WTC11 (cell line): ENCODE data around the gene BMP6. TPM values are rescaled to one million over a fixed set of nuclear protein-coding genes. Genes with fewer than 3 reads are reported as not detected.

Experiments
- ATAC-seq: fragments of 200-7000 bp; cut with Tn5 transposase; 2 replicates; pipeline ENCODE4 v1.10.0; 2021; ENCODE audit warnings: mild to moderate bottlenecking, moderate library complexity
- CTCF ChIA-PET: fragments of 300-600 bp; sonication (Branson Sonifier 250); formaldehyde crosslinking; loops from one replicate; lab custom pipeline; 2021; ENCODE audit warnings: antibody characterized with exemption; lab: Charles Lee
- POLR2A ChIA-PET: fragments of 350-600 bp; sonication (Branson Sonifier 250); formaldehyde crosslinking; loops from one replicate; lab custom pipeline; 2021; ENCODE audit warnings: antibody characterized with exemption; lab: Charles Lee
- DNase-seq: peaks from one replicate; pipeline ENCODE4 v3.0.0; 2021; ENCODE audit warnings: low spot score
- H3K27ac Mint-ChIP-seq: 2 replicates; pipeline ENCODE4 v1.8.0; 2021; ENCODE audit warnings: mixed read lengths
- H3K27me3 Mint-ChIP-seq: 2 replicates; pipeline ENCODE4 v1.8.0; 2021; ENCODE audit warnings: low read depth, mild to moderate bottlenecking, moderate library complexity, mixed read lengths
- H3K36me3 Mint-ChIP-seq: 2 replicates; pipeline ENCODE4 v1.8.0; 2021; ENCODE audit warnings: mixed read lengths
- H3K4me1 Mint-ChIP-seq: 2 replicates; pipeline ENCODE4 v1.8.0; 2022; ENCODE audit warnings: mixed read lengths
- H3K4me3 Mint-ChIP-seq: 2 replicates; pipeline ENCODE4 v1.8.0; 2021; ENCODE audit warnings: mild to moderate bottlenecking, moderate library complexity, mixed read lengths
- H3K9me3 Mint-ChIP-seq: 2 replicates; pipeline ENCODE4 v1.8.0; 2021; ENCODE audit warnings: mixed read lengths
- ESRRA ChIP-seq: sonication (generic); formaldehyde crosslinking; IDR thresholded peaks from 2 replicates; pipeline ENCODE4 v1.8.1; 2022; ENCODE audit warnings: mild to moderate bottlenecking, missing genetic modification reagents, borderline replicate concordance
- FOXP1 ChIP-seq: sonication (generic); formaldehyde crosslinking; IDR thresholded peaks from 2 replicates; pipeline ENCODE4 v1.8.0; 2022; ENCODE audit warnings: missing genetic modification reagents, mild to moderate bottlenecking, moderate library complexity, borderline replicate concordance
- GABPB1 ChIP-seq: sonication (generic); formaldehyde crosslinking; IDR thresholded peaks from 2 replicates; pipeline ENCODE4 v1.8.1; 2023; ENCODE audit warnings: mild to moderate bottlenecking, missing genetic modification reagents
- SP1 ChIP-seq: sonication (generic); formaldehyde crosslinking; conservative IDR thresholded peaks from 2 replicates; pipeline ENCODE4 v1.8.1; 2022; ENCODE audit warnings: missing genetic modification reagents
- ZBTB21 ChIP-seq: sonication (generic); formaldehyde crosslinking; IDR thresholded peaks from 2 replicates; pipeline ENCODE4 v1.8.1; 2023; ENCODE audit warnings: mild to moderate bottlenecking, missing genetic modification reagents, borderline replicate concordance
- ZNF121 ChIP-seq: sonication (generic); formaldehyde crosslinking; IDR thresholded peaks from 2 replicates; pipeline ENCODE4 v1.8.0; 2023; ENCODE audit warnings: missing genetic modification reagents
- ZNF138 ChIP-seq: sonication (generic); formaldehyde crosslinking; conservative IDR thresholded peaks from 2 replicates; pipeline ENCODE4 v1.8.1; 2022; ENCODE audit warnings: mild to moderate bottlenecking, moderate library complexity, missing genetic modification reagents
- ZNF232 ChIP-seq: sonication (generic); formaldehyde crosslinking; IDR thresholded peaks from 2 replicates; pipeline ENCODE4 v1.8.0; 2022; ENCODE audit warnings: mild to moderate bottlenecking, missing genetic modification reagents
- ZNF671 ChIP-seq: fragments of 250-450 bp; sonication (Bioruptor Pico); IDR thresholded peaks from 2 replicates; pipeline ENCODE4 v1.8.0; 2021; ENCODE audit warnings: mild to moderate bottlenecking
- total RNA-seq: library from RNA; stranded (reverse); gene quantifications from 3 replicates; pipeline ENCODE4 v1.2.3, GENCODE V29; 2021
- TF ChIP-seq, protein P1 (sequence below): sonication (generic); formaldehyde crosslinking; IDR thresholded peaks from 2 replicates; pipeline ENCODE4 v1.8.0; 2022; ENCODE audit warnings: mild to moderate bottlenecking, missing genetic modification reagents
- TF ChIP-seq, protein P2 (sequence below): sonication (generic); formaldehyde crosslinking; IDR thresholded peaks from 2 replicates; pipeline ENCODE4 v1.8.0; 2022; ENCODE audit warnings: mild to moderate bottlenecking, missing genetic modification reagents
- TF ChIP-seq, protein P3 (sequence below): fragments of 250-450 bp; sonication (Bioruptor Pico); IDR thresholded peaks from 2 replicates; pipeline ENCODE4 v2.1.2; 2022; ENCODE audit warnings: mild to moderate bottlenecking, moderate library complexity
- TF ChIP-seq, protein P4 (sequence below): fragments of 250-450 bp; sonication (Bioruptor Pico); IDR thresholded peaks from 2 replicates; pipeline ENCODE4 v1.9.0; 2021; ENCODE audit warnings: mild to moderate bottlenecking, borderline replicate concordance
- TF ChIP-seq, protein P5 (sequence below): fragments of 250-450 bp; sonication (Bioruptor Pico); IDR thresholded peaks from 2 replicates; pipeline ENCODE4 v1.9.0; 2021; ENCODE audit warnings: mild to moderate bottlenecking
- TF ChIP-seq, protein P6 (sequence below): sonication (generic); formaldehyde crosslinking; IDR thresholded peaks from 2 replicates; pipeline ENCODE4 v1.8.1; 2023; ENCODE audit warnings: mild to moderate bottlenecking, missing genetic modification reagents

BMP6 gene
- total RNA-seq, 1 experiment from 2014 or later: 1.0 TPM

DNA sequence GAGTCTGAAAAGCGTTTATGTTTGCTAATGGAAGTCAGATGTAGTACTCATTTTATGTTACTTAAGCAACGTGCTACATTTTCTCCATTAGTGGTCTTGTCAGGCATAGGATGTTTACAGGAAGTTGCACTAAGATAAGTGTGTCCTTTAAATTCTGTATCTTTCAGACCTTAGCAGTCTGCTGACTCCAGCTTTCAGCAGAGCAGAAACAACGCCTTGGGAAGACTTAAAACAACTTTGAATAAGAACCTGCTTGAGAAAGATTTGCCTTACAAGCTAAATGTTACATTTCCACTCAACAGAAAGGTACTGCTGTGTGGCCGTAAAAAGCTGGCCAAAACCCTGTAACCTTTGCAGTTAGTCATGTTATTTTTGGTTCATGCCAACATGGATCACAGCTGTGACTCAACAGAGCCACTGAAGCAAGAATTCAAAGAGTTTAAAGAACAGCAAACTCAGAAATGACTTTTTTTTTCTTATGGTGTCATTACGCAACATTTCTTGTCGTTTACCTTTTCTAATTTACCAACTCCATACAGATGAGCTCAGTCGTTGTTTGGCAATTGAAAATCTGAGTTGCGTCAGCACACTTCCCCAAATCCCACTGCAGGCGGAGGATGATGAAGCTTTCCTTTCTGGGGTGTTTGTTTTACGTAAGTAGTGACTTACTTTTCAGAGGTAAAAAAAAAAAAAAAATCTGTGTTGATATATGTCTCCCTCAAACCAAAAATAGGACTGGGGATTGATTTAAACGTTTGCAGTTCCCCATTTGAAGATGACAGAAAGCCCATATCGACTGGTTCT, 27.9 kb upstream of the BMP6 start:
- Mint-ChIP-seq H3K27ac (no peak overlapping the region), H3K4me3 (no peak overlapping the region), H3K36me3 (no peaks in the 10 kb centered on the region), H3K27me3 (no peaks in the 10 kb centered on the region), H3K9me3 (no peaks in the 10 kb centered on the region), H3K4me1 (peaks cover 14% of the 10 kb centered on the region)
- DNase-seq (no peak), ATAC-seq (no peak)
- ChIA-PET CTCF (interaction anchor here (0.6 to 3.2 kb wide), 2 partner anchors 25 to 193 kb away, joined by 4 to 17 read pairs; no protein-coding TSS in a partner anchor), POLR2A (interaction anchor here (0.7 kb wide), 2 partner anchors 59 to 453 kb away, joined by 4 read pairs; no protein-coding TSS in a partner anchor)
- peak; percentile 100 for TF ChIP-seq GABPB1 (CRISPR knock-in tag)
- TF ChIP-seq, protein P1, sequence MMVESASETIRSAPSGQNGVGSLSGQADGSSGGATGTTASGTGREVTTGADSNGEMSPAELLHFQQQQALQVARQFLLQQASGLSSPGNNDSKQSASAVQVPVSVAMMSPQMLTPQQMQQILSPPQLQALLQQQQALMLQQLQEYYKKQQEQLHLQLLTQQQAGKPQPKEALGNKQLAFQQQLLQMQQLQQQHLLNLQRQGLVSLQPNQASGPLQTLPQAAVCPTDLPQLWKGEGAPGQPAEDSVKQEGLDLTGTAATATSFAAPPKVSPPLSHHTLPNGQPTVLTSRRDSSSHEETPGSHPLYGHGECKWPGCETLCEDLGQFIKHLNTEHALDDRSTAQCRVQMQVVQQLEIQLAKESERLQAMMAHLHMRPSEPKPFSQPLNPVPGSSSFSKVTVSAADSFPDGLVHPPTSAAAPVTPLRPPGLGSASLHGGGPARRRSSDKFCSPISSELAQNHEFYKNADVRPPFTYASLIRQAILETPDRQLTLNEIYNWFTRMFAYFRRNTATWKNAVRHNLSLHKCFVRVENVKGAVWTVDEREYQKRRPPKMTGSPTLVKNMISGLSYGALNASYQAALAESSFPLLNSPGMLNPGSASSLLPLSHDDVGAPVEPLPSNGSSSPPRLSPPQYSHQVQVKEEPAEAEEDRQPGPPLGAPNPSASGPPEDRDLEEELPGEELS (CRISPR knock-in tag): no peak

DNA sequence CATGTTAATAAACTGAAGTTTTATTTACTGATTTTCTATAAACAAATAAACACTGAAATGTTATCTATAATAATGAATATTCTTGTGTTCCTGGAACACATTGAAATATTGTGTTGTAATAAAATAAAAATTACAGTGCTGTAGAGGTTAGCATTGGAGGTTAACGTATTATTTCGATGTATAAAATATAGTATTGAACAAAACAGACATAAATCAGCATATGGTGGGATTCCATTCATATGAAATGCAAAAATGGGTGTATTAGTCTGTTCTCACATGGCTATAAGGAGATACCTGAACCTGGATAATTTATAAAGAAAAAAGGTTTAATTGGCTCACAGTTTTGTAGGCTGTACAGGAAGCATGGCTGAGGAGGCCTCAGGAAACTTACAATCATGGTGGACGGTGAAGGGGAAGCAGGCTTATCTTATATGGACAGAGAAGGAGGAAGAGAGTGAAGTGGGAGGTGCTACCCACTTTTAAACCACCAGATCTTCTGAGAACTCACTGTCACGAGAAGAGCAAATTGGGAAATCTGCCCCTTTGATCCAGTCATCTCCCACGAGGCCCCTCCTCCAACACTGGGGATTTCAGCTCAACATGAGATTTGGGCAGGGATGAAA, 24.6 kb upstream of the BMP6 start:
- Mint-ChIP-seq H3K36me3 (no peaks in the 10 kb centered on the region), H3K27ac (no peak overlapping the region), H3K27me3 (no peaks in the 10 kb centered on the region), H3K4me3 (no peak overlapping the region), H3K9me3 (no peaks in the 10 kb centered on the region), H3K4me1 (peaks cover 14% of the 10 kb centered on the region)
- DNase-seq: no peak
- TF ChIP-seq, protein P2, sequence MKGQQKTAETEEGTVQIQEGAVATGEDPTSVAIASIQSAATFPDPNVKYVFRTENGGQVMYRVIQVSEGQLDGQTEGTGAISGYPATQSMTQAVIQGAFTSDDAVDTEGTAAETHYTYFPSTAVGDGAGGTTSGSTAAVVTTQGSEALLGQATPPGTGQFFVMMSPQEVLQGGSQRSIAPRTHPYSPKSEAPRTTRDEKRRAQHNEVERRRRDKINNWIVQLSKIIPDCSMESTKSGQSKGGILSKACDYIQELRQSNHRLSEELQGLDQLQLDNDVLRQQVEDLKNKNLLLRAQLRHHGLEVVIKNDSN (CRISPR knock-in tag): no peak
- TF ChIP-seq, protein P3, sequence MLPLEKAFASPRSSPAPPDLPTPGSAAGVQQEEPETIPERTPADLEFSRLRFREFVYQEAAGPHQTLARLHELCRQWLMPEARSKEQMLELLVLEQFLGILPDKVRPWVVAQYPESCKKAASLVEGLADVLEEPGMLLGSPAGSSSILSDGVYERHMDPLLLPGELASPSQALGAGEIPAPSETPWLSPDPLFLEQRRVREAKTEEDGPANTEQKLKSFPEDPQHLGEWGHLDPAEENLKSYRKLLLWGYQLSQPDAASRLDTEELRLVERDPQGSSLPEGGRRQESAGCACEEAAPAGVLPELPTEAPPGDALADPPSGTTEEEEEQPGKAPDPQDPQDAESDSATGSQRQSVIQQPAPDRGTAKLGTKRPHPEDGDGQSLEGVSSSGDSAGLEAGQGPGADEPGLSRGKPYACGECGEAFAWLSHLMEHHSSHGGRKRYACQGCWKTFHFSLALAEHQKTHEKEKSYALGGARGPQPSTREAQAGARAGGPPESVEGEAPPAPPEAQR (CRISPR knock-in tag): no peak
- TF ChIP-seq ZNF138 (no peak), FOXP1 (CRISPR knock-in tag) (no peak), SP1 (no peak), ZNF671 (CRISPR knock-in tag) (no peak), ESRRA (CRISPR knock-in tag) (no peak), ZNF232 (CRISPR knock-in tag) (no peak), ZNF121 (CRISPR knock-in tag) (no peak), ZBTB21 (CRISPR knock-in tag) (no peak)
- TF ChIP-seq, protein P4, sequence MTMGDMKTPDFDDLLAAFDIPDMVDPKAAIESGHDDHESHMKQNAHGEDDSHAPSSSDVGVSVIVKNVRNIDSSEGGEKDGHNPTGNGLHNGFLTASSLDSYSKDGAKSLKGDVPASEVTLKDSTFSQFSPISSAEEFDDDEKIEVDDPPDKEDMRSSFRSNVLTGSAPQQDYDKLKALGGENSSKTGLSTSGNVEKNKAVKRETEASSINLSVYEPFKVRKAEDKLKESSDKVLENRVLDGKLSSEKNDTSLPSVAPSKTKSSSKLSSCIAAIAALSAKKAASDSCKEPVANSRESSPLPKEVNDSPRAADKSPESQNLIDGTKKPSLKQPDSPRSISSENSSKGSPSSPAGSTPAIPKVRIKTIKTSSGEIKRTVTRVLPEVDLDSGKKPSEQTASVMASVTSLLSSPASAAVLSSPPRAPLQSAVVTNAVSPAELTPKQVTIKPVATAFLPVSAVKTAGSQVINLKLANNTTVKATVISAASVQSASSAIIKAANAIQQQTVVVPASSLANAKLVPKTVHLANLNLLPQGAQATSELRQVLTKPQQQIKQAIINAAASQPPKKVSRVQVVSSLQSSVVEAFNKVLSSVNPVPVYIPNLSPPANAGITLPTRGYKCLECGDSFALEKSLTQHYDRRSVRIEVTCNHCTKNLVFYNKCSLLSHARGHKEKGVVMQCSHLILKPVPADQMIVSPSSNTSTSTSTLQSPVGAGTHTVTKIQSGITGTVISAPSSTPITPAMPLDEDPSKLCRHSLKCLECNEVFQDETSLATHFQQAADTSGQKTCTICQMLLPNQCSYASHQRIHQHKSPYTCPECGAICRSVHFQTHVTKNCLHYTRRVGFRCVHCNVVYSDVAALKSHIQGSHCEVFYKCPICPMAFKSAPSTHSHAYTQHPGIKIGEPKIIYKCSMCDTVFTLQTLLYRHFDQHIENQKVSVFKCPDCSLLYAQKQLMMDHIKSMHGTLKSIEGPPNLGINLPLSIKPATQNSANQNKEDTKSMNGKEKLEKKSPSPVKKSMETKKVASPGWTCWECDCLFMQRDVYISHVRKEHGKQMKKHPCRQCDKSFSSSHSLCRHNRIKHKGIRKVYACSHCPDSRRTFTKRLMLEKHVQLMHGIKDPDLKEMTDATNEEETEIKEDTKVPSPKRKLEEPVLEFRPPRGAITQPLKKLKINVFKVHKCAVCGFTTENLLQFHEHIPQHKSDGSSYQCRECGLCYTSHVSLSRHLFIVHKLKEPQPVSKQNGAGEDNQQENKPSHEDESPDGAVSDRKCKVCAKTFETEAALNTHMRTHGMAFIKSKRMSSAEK (CRISPR knock-in tag): no peak
- TF ChIP-seq, protein P5, sequence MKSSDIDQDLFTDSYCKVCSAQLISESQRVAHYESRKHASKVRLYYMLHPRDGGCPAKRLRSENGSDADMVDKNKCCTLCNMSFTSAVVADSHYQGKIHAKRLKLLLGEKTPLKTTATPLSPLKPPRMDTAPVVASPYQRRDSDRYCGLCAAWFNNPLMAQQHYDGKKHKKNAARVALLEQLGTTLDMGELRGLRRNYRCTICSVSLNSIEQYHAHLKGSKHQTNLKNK (CRISPR knock-in tag): no peak
- TF ChIP-seq, protein P6, sequence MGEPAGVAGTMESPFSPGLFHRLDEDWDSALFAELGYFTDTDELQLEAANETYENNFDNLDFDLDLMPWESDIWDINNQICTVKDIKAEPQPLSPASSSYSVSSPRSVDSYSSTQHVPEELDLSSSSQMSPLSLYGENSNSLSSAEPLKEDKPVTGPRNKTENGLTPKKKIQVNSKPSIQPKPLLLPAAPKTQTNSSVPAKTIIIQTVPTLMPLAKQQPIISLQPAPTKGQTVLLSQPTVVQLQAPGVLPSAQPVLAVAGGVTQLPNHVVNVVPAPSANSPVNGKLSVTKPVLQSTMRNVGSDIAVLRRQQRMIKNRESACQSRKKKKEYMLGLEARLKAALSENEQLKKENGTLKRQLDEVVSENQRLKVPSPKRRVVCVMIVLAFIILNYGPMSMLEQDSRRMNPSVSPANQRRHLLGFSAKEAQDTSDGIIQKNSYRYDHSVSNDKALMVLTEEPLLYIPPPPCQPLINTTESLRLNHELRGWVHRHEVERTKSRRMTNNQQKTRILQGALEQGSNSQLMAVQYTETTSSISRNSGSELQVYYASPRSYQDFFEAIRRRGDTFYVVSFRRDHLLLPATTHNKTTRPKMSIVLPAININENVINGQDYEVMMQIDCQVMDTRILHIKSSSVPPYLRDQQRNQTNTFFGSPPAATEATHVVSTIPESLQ (CRISPR knock-in tag): no peak
- ChIA-PET POLR2A (no interaction called here), CTCF (no interaction called here)
- no peak for ATAC-seq
